Natural killer cell (primary cell): ENCODE results near the gene HOXB6. TPM values are rescaled to one million over a fixed set of nuclear protein-coding genes. Genes with fewer than 3 reads are reported as not detected.

Source experiments
- ATAC-seq, 3 donors: fragments of 150-1000 bp in 2 of 3; fragments of 200-7000 bp in 1 of 3; cut with Tn5 transposase; 1 replicate in 1 of 3; 2 replicates in 2 of 3; pipeline ENCODE4 v1.10.0; 2021; ENCODE audit warnings: mild to moderate bottlenecking in 2 of 3, moderate library complexity in 2 of 3
- DNase-seq, 2 donors: peaks; one replicate each; pipeline versions ENCODE4 v3.0.0 to v3.0.0-alpha.2; 2013 to 2021; ENCODE audit warnings: mixed read lengths in 1 of 2
- H3K27ac ChIP-seq: one replicate; pipeline ENCODE4 v1.5.1; 2013; ENCODE audit warnings: mild to moderate bottlenecking, low read length
- H3K27me3 ChIP-seq: one replicate; pipeline ENCODE4 v1.6.1; 2013; ENCODE audit warnings: low read length; ENCODE audit not compliant: control insufficient read depth, insufficient read depth
- H3K36me3 ChIP-seq: one replicate; pipeline ENCODE4 v1.6.1; 2013; ENCODE audit warnings: low read length; ENCODE audit not compliant: control insufficient read depth, insufficient read depth
- H3K4me1 ChIP-seq: one replicate; pipeline ENCODE4 v1.6.1; 2013; ENCODE audit warnings: low read length; ENCODE audit not compliant: control insufficient read depth, insufficient read depth
- H3K4me3 ChIP-seq: one replicate; pipeline ENCODE4 v1.5.1; 2013; ENCODE audit warnings: low read length
- H3K9me3 ChIP-seq: one replicate; pipeline ENCODE4 v1.6.1; 2013; ENCODE audit warnings: low read length; ENCODE audit not compliant: control insufficient read depth, insufficient read depth
- H3K27ac Mint-ChIP-seq, 2 donors: one replicate each; pipeline ENCODE4 v1.8.0; 2022; ENCODE audit warnings: mild to moderate bottlenecking in 2 of 2, mixed read lengths in 2 of 2, moderate library complexity in 1 of 2
- H3K27me3 Mint-ChIP-seq, 2 donors: one replicate each; pipeline ENCODE4 v1.8.0; 2022; ENCODE audit warnings: low read depth in 2 of 2, mixed read lengths in 2 of 2
- H3K36me3 Mint-ChIP-seq: one replicate; pipeline ENCODE4 v1.8.0; 2022; ENCODE audit warnings: mixed read lengths
- H3K4me1 Mint-ChIP-seq, 2 donors: one replicate each; pipeline ENCODE4 v1.8.0; 2022; ENCODE audit warnings: mixed read lengths in 2 of 2
- H3K4me3 Mint-ChIP-seq: one replicate; pipeline ENCODE4 v1.8.0; 2022; ENCODE audit warnings: mild to moderate bottlenecking, moderate library complexity, mixed read lengths
- H3K9me3 Mint-ChIP-seq, 2 donors: one replicate each; pipeline ENCODE4 v1.8.0; 2022; ENCODE audit warnings: mixed read lengths in 2 of 2
- CTCF ChIP-seq: fragments of 200-600 bp; IDR thresholded peaks from one replicate; pipeline ENCODE4 v1.8.0; 2022; ENCODE audit warnings: antibody characterized with exemption
- WGBS: methylation state at CpG from one replicate; pipeline ENCODE4 v1.1.7; 2013; ENCODE audit warnings: missing lambda C conversion rate; ENCODE audit not compliant: insufficient coverage; 5-methylcytosine and 5-hydroxymethylcytosine counted together
- intact Hi-C: fragments of 100-400 bp; cut with micrococcal nuclease; formaldehyde crosslinking; loops from one replicate; pipeline ENCODE4 v1.14.2; 2022
- total RNA-seq, 4 donors: library from RNA; stranded (reverse); fragments of 120-200 nt in 1 of 4; gene quantifications; one replicate each; pipeline versions ENCODE4 v1.2.3 to v1.2.4, GENCODE V29; 2013 to 2022

Gene HOXB6
- total RNA-seq, 3 donors from 2014 or later (not counting 1 experiment from before 2014, with no cell fraction given): not detected

- Histone ChIP-seq H3K4me3 (no peak overlapping the region), H3K4me1 (peaks cover 9% of the 10 kb centered on the region), H3K36me3 (no peaks in the 10 kb centered on the region), H3K27ac (no peak overlapping the region), H3K9me3 (no peaks in the 10 kb centered on the region), H3K27me3 (peaks cover 42% of the 10 kb centered on the region)
- Mint-ChIP-seq H3K27ac (no peak overlapping the region), H3K36me3 (peaks cover 6% of the 10 kb centered on the region), H3K4me3 (no peak overlapping the region), H3K27me3 (peaks cover 78 to 97% of the 10 kb centered on the region in 2 donors), H3K9me3 (no peaks in the 10 kb centered on the region), H3K4me1 (peaks cover 9 to 20% of the 10 kb centered on the region in 2 donors)
- ATAC-seq (no peak), DNase-seq (no peak)
- intact Hi-C loops: no loop called here
- no CpG with 5 or more reads among the region's 1 CpG for WGBS
- TF ChIP-seq CTCF: no peak
Measured at GRCh38 chr17:48640858-48641180, 36.0 kb upstream of the HOXB6 start.

GRCh38 chr17:48639982-48640857 lies 35.4 kb upstream of the HOXB6 start:
- DNase-seq: no peak
- Mint-ChIP-seq H3K4me1 (peaks cover 9 to 19% of the 10 kb centered on the region in 2 donors), H3K36me3 (peaks cover 6% of the 10 kb centered on the region), H3K27ac (no peak overlapping the region), H3K9me3 (no peaks in the 10 kb centered on the region), H3K27me3 (peaks cover 78 to 97% of the 10 kb centered on the region in 2 donors), H3K4me3 (no peak overlapping the region)
- Histone ChIP-seq H3K9me3 (no peaks in the 10 kb centered on the region), H3K27ac (no peak overlapping the region), H3K4me3 (no peak overlapping the region), H3K4me1 (peaks cover 6% of the 10 kb centered on the region), H3K36me3 (no peaks in the 10 kb centered on the region), H3K27me3 (peaks cover 42% of the 10 kb centered on the region)
- WGBS: 93% methylated on average over 6 of the region's 6 CpGs
- no peak for ATAC-seq
- intact Hi-C loops: no loop called here
- TF ChIP-seq CTCF: no peak

GRCh38 chr17:48639136-48639535 lies 34.4 kb upstream of the HOXB6 start:
- ATAC-seq: no peak
- Histone ChIP-seq H3K27ac (no peak overlapping the region), H3K27me3 (peaks cover 44% of the 10 kb centered on the region), H3K9me3 (no peaks in the 10 kb centered on the region), H3K4me3 (no peak overlapping the region), H3K4me1 (peaks cover 9% of the 10 kb centered on the region), H3K36me3 (no peaks in the 10 kb centered on the region)
- intact Hi-C loops: no loop called here
- no peaks in the 10 kb centered on the region for H3K9me3 Mint-ChIP-seq
- DNase-seq: no peak
- H3K36me3 Mint-ChIP-seq: peaks cover 6% of the 10 kb centered on the region
- peaks cover 9 to 19% of the 10 kb centered on the region in 2 donors for H3K4me1 Mint-ChIP-seq
- peaks cover 79 to 96% of the 10 kb centered on the region in 2 donors for H3K27me3 Mint-ChIP-seq
- WGBS: 87% methylated on average over 5 of the region's 5 CpGs
- TF ChIP-seq CTCF: no peak
- H3K4me3 Mint-ChIP-seq: no peak overlapping the region
- no peak overlapping the region for H3K27ac Mint-ChIP-seq
